Loucy (cell line): Measurements from ENCODE around the gene CLDND1.

ENCODE experiments used
- H2AFZ ChIP-seq: fragments of 200-600 bp; sonication (generic); 2 replicates; pipeline ENCODE4 v1.6.0; 2016; ENCODE audit warnings: antibody characterized with exemption, mild to moderate bottlenecking, low read length, moderate library complexity
- H3F3A ChIP-seq: fragments of 200-600 bp; 2 replicates; pipeline ENCODE4 v1.6.0; 2016; ENCODE audit warnings: antibody characterized with exemption, low read depth, mild to moderate bottlenecking
- H3K27me3 ChIP-seq: fragments of 200-600 bp; sonication (generic); 2 replicates; pipeline ENCODE4 v1.6.1; 2014; ENCODE audit warnings: low read length, mild to moderate bottlenecking; ENCODE audit not compliant: insufficient read depth, poor library complexity, severe bottlenecking
- H3K36me3 ChIP-seq: fragments of 200-600 bp; sonication (generic); 2 replicates; pipeline ENCODE4 v1.6.1; 2016; ENCODE audit warnings: low read length; ENCODE audit not compliant: insufficient read depth
- H3K4me1 ChIP-seq: fragments of 200-600 bp; sonication (generic); 2 replicates; pipeline ENCODE4 v1.5.1; 2014; ENCODE audit warnings: low read length, mild to moderate bottlenecking; ENCODE audit not compliant: insufficient read depth, poor library complexity, severe bottlenecking
- H3K4me2 ChIP-seq: fragments of 200-600 bp; sonication (generic); 2 replicates; pipeline ENCODE4 v1.6.0; 2014; ENCODE audit warnings: antibody characterized with exemption, low read length, low read depth, mild to moderate bottlenecking; ENCODE audit not compliant: poor library complexity, severe bottlenecking
- H3K4me3 ChIP-seq: fragments of 200-600 bp; sonication (generic); 2 replicates; pipeline ENCODE4 v1.5.1; 2014; ENCODE audit warnings: low read length, mild to moderate bottlenecking, mixed read lengths; ENCODE audit not compliant: poor library complexity, severe bottlenecking
- H3K79me2 ChIP-seq: fragments of 200-600 bp; sonication (generic); 2 replicates; pipeline ENCODE4 v1.6.1; 2014; ENCODE audit warnings: low read length; ENCODE audit not compliant: insufficient read depth
- H3K9ac ChIP-seq: fragments of 200-600 bp; sonication (generic); 2 replicates; pipeline ENCODE4 v1.6.0; 2014; ENCODE audit warnings: mild to moderate bottlenecking, low read depth, low read length, moderate library complexity; ENCODE audit not compliant: poor library complexity, severe bottlenecking
- H3K9me2 ChIP-seq: fragments of 200-600 bp; sonication (generic); replicated peaks from 2 replicates; pipeline ENCODE4 v1.6.1; 2016; ENCODE audit warnings: low read depth, low read length, mixed read lengths
- H3K9me3 ChIP-seq: fragments of 200-600 bp; sonication (generic); 2 replicates; pipeline ENCODE4 v1.6.1; 2014; ENCODE audit warnings: mild to moderate bottlenecking, antibody characterized with exemption, low read length, low read depth; ENCODE audit not compliant: insufficient read depth
- H4K20me1 ChIP-seq: fragments of 200-600 bp; sonication (generic); 2 replicates; pipeline ENCODE4 v1.6.0; 2014; ENCODE audit warnings: antibody characterized with exemption, low read length, mild to moderate bottlenecking; ENCODE audit not compliant: insufficient read depth, poor library complexity, severe bottlenecking
- EZH2phosphoT487 ChIP-seq: fragments of 200-600 bp; IDR thresholded peaks from 2 replicates; pipeline ENCODE4 v1.6.1; 2018; ENCODE audit warnings: antibody characterized with exemption, mild to moderate bottlenecking, moderate library complexity, borderline replicate concordance
- TF ChIP-seq, protein P1 (sequence below): fragments of 200-600 bp; sonication (generic); conservative IDR thresholded peaks from 2 replicates; pipeline ENCODE4 v1.5.1; 2014; ENCODE audit warnings: mild to moderate bottlenecking, antibody characterized with exemption, low read length

Gene CLDND1

DNA sequence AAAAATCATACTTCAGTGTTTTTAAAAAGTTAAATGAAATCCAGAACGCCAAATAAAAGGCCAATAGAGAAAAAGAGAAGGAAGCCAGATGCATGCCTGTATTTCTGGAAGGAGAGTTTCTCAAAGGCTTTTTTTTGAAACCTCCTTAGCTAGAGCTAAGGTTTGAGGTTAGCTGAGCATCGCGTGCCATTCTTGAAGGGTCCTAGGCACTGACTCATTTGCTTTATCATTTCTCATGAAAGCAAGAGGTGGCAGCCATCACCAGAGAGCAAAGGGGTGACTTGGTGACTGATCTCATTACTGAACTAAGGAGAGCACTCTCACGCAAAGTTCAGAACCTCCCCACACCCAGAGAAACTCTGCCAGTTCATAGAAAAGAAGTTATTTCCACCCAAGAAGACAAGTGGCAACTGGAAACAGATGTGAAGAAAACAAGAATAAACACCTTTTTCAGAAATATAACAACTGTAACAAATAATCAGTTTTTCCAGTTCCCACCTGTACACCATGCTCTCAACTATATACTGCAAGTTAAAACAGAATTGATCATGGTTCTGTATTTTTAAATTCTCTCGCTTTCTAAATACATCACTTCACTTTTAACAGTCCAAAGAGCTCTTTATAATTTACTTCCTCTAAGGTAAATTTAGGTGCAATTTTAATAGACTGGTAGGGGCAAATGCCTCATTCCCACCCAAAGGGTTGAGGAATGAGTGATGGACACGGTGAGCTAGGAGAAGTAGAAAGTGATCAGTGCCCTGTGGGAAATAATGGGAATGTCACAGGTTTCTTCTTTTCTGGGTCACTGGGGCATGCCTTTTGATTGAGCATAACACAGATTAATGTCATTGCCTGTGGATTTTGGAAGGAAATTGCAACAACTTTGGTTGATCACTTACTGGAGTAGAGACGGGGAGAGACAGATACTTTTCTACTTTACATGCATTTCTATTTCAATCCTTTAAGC is 33.7 kb upstream of the CLDND1 start:
- Histone ChIP-seq H3F3A (no peaks in the 10 kb centered on the region), H3K27me3 (no peaks in the 10 kb centered on the region), H3K9me2 (no peaks in the 10 kb centered on the region), H3K4me3 (no peak overlapping the region), H4K20me1 (no peaks in the 10 kb centered on the region), H3K79me2 (no peaks in the 10 kb centered on the region), H3K4me1 (no peaks in the 10 kb centered on the region), H3K36me3 (no peaks in the 10 kb centered on the region), H2AFZ (no peak overlapping the region), H3K4me2 (no peak overlapping the region), H3K9me3 (no peaks in the 10 kb centered on the region), H3K9ac (no peak overlapping the region)
- TF ChIP-seq, protein P1, sequence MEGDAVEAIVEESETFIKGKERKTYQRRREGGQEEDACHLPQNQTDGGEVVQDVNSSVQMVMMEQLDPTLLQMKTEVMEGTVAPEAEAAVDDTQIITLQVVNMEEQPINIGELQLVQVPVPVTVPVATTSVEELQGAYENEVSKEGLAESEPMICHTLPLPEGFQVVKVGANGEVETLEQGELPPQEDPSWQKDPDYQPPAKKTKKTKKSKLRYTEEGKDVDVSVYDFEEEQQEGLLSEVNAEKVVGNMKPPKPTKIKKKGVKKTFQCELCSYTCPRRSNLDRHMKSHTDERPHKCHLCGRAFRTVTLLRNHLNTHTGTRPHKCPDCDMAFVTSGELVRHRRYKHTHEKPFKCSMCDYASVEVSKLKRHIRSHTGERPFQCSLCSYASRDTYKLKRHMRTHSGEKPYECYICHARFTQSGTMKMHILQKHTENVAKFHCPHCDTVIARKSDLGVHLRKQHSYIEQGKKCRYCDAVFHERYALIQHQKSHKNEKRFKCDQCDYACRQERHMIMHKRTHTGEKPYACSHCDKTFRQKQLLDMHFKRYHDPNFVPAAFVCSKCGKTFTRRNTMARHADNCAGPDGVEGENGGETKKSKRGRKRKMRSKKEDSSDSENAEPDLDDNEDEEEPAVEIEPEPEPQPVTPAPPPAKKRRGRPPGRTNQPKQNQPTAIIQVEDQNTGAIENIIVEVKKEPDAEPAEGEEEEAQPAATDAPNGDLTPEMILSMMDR, result no peak
- no peak for TF ChIP-seq EZH2phosphoT487

DNA sequence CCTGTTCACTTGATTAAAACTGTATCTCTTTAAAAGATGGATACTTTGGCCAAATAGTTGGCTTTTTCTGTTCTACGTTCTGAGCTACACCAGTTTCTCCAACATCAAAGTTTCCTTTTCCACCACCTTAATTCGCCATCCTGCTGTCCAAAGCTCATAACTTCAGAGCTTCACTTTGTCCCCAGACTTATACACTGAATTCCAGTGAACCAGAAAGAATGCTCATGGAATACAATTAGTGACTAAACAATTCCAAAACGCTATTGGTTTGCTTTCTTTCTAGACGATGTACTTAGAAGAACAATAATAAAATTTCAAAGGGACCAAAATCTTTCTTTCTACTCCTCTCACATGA is 32.3 kb upstream of the CLDND1 start:
- H3K4me1 ChIP-seq, result no peaks in the 10 kb centered on the region
- no peak for TF ChIP-seq EZH2phosphoT487
- TF ChIP-seq, protein P1, result no peak
- H3K27me3 ChIP-seq, result no peaks in the 10 kb centered on the region
- no peaks in the 10 kb centered on the region for H3F3A ChIP-seq
- H3K9me2 ChIP-seq, result no peaks in the 10 kb centered on the region
- no peaks in the 10 kb centered on the region for H3K79me2 ChIP-seq
- no peak overlapping the region for H3K9ac ChIP-seq
- no peaks in the 10 kb centered on the region for H3K9me3 ChIP-seq
- no peaks in the 10 kb centered on the region for H4K20me1 ChIP-seq
- no peak overlapping the region for H3K4me2 ChIP-seq
- no peak overlapping the region for H2AFZ ChIP-seq
- H3K4me3 ChIP-seq, result no peak overlapping the region
- no peaks in the 10 kb centered on the region for H3K36me3 ChIP-seq

DNA sequence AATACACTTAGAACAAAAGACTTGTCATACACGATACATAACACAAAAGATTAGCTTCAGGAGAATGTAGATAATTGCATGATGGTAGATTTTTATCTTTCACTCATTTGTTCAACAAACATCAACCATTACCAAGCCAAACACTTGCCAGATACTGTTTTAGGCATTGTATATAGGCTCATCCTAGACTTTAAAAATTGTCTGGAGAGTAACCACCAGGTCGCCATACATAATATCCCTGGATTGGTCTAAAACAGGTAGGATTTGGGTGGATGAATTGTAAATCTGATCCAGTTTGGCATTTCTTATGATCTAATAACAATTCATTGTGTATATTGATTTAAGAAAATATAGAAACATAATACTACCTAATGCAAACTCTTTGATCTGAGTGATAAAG is 31.9 kb upstream of the CLDND1 start:
- Histone ChIP-seq H3K36me3 (no peaks in the 10 kb centered on the region), H3K27me3 (no peaks in the 10 kb centered on the region)

More for the DNA sequence above, 31.9 kb upstream of the CLDND1 start:
- Histone ChIP-seq H3K9ac (no peak overlapping the region), H3K79me2 (no peaks in the 10 kb centered on the region), H3F3A (no peaks in the 10 kb centered on the region), H3K4me3 (no peak overlapping the region), H2AFZ (no peak overlapping the region), H3K4me2 (no peak overlapping the region), H4K20me1 (no peaks in the 10 kb centered on the region), H3K9me3 (no peaks in the 10 kb centered on the region), H3K9me2 (no peaks in the 10 kb centered on the region), H3K4me1 (no peaks in the 10 kb centered on the region)
- no peak for TF ChIP-seq EZH2phosphoT487
- TF ChIP-seq, protein P1, result no peak
